GM10266 (cell line): Measurements from ENCODE around the gene CMIP.

Experiments
- DNase-seq: peaks from one replicate; pipeline ENCODE4 v3.0.0; 2012; ENCODE audit errors: extremely low spot score
- TF ChIP-seq, protein P1 (sequence below): IDR thresholded peaks from 2 replicates; pipeline ENCODE4 v1.5.1; 2012; ENCODE audit warnings: mild to moderate bottlenecking, low read depth; ENCODE audit not compliant: control insufficient read depth, insufficient read depth; ENCODE audit errors: missing control alignments

The CMIP gene

GRCh38 chr16:81752225-81752875, 307.7 kb downstream of the CMIP start:
- TF ChIP-seq, protein P1, sequence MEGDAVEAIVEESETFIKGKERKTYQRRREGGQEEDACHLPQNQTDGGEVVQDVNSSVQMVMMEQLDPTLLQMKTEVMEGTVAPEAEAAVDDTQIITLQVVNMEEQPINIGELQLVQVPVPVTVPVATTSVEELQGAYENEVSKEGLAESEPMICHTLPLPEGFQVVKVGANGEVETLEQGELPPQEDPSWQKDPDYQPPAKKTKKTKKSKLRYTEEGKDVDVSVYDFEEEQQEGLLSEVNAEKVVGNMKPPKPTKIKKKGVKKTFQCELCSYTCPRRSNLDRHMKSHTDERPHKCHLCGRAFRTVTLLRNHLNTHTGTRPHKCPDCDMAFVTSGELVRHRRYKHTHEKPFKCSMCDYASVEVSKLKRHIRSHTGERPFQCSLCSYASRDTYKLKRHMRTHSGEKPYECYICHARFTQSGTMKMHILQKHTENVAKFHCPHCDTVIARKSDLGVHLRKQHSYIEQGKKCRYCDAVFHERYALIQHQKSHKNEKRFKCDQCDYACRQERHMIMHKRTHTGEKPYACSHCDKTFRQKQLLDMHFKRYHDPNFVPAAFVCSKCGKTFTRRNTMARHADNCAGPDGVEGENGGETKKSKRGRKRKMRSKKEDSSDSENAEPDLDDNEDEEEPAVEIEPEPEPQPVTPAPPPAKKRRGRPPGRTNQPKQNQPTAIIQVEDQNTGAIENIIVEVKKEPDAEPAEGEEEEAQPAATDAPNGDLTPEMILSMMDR: no peak
- DNase-seq: peak; percentile 82

DNA sequence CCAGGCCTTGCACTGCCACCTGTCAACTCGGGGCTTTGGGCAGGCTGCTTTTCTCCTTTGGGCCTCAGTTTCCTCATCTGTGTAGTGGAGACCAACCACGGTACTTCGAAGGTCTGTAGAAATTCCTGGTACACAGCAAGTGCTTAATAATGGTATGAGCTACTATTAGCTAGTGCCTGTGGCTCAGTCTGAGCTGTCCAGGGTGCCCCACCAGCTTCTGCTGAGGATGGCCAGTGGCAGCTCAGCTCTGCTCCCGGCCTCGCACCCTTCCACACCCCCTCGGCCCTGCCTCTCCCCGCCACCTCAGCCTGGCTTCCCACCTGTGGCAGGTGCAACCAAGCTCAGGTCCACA, 308.2 kb downstream of the CMIP start:
- TF ChIP-seq, protein P1: no peak
- DNase-seq: no peak

- DNase-seq: no peak
- TF ChIP-seq, protein P1: no peak
Observed at GRCh38 chr16:81754858-81755257, 310.2 kb downstream of the CMIP start.

GRCh38 chr16:81755915-81756614, 311.5 kb downstream of the CMIP start:
- no peak for DNase-seq
- TF ChIP-seq, protein P1: no peak

DNA sequence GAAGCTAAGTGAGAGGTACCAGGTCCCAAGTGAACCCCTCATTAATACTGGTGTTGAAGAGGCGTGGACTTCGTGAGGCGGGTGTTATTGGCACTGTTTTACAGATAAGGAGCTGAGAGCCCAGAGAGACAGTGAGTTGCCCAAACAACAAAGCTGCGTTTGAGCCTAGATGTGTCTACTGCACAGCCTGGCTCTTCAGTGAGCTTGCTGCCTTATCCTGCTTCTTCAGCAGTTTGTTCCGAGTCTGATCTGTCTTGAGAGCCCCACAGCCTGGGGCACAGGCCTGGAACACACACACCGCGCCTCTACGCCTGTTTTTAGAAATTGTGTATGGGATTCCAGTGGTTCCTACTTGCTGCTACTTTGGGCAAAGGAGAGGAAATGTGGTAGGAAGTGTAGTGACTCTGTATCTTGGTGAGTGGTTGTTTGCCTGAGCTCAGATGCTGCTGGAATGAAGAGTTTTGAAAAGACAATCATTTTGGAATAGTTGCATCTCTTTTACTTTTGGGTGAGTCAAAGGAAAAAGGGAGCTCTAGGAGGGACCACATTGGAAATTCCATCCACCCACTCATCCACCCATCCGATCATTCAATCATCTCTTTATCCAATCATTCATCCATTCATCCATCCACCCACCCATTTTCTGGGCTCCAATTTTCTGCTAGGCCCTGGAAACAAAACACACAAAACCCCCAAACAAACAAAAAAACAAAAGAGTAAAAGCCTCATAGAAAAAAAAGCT, 312.2 kb downstream of the CMIP start:
- TF ChIP-seq, protein P1: no peak
- DNase-seq: no peak

DNA sequence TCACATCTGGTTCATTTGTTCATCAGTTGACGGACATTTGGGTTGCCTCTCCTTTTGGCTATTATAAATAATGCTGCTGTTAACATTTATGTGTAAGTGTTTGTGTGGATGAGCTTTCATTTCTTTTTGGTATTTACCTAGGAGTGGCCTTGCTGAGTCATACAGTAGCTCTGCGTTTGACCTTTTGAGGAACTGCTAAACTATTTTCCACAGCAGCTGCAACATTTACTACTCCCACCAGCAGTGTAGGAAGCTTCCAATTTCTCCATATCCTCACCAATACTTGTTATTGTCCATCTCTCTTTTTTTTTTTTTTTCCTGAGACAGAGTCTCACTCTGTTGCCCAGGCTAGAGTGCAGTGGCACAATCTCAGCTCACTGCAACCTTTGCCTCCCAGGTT, 313.8 kb downstream of the CMIP start:
- TF ChIP-seq, protein P1: no peak
- DNase-seq: no peak
